Measurements from ENCODE around the gene MLLT3. TPM values are rescaled to one million over a fixed set of nuclear protein-coding genes. Genes with fewer than 3 reads are reported as not detected.

The MLLT3 gene
- total RNA-seq, 1 donor from 2014 or later = 39.1 TPM

DNA sequence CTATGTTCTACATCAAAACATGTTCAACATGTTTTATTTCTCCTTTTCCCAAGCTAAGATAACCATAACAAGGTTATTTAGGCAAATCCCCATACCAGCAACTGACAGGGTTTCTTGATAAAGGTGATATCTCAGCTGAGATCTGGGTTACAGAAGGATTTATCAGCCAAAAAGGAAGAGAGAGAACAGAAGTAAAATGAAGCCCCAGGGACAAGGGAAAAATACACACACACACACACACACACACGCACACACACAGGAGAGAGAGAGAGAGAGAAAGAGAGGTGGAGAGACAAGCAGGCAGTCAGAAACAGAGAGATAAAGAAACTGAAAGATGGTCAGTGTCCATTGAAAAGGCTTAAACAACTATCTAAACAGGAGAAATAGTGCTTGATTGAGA lies 19.7 kb upstream of the MLLT3 start:
- Mint-ChIP-seq H3K9me3 (no peaks in the 10 kb centered on the region), H3K36me3 (no peaks in the 10 kb centered on the region), H3K27me3 (ENCODE audit: insufficient read depth, low read depth) (peaks cover 3% of the 10 kb centered on the region), H3K27ac (no peak overlapping the region), H3K4me1 (peaks cover 16% of the 10 kb centered on the region), H3K4me3 (no peak overlapping the region)
- Histone ChIP-seq H4K20me1 (ENCODE audit: low read depth) (no peaks in the 10 kb centered on the region), H3K9ac (no peak overlapping the region), H3K36me3 (no peaks in the 10 kb centered on the region), H3K79me2 (ENCODE audit: low read depth) (no peaks in the 10 kb centered on the region), H3K27ac (no peak overlapping the region), H3F3A (ENCODE audit: low read depth) (peaks cover 8% of the 10 kb centered on the region), H3K27me3 (no peaks in the 10 kb centered on the region), H3K9me3 (ENCODE audit: low read depth) (no peaks in the 10 kb centered on the region), H3K4me2 (no peak overlapping the region), H2AFZ (replicated peaks) (no peak overlapping the region), H3K4me1 (peaks cover 21% of the 10 kb centered on the region), H3K4me3 (no peak overlapping the region)
- no peak for TF ChIP-seq EZH2 (IDR thresholded peaks at IDR 0.05)
- no peak for DNase-seq (ENCODE audit: low spot score)

DNA sequence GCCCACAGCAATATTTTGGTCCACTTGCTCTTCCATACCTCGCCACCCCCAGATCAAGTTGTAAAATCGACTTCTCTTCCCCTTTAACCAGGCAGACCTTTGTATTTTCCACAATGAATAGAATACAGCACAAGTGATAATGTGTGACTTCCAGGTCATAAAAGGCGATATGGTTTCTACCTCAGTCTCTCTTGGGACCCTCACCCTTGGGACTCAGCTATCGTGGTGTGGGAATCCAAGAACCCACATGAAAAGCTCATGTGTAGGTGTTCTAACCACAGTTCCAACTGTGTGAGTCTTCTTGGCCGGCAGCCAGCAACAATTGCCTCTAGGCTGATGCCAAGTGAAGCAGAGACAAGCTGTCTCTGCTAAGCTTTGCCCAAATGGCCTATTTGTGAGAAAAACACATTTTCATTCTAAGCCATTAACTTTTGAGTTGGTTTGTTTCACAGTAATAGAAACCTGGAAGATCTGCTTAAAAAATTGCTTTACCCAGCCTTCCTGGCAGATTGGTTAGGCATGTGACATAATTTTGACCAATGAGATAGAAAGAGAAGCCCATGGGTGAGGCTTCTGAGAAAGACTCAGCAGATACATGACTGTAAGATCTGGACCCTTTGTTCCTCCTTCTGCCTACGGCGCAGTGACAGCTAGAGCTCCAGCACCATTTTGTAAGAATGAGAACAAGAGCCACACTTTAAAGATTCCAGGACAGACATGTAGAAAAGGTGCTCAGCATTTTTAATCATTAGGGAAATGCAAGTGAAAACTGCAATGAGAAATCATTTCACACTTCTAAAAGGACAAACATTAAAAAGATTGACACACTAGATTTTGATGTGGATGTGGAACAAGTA lies 18.3 kb upstream of the MLLT3 start:
- no peak overlapping the region for H3K4me2 ChIP-seq
- no peaks in the 10 kb centered on the region for H3K9me3 ChIP-seq (ENCODE audit: low read depth)
- no peaks in the 10 kb centered on the region for H4K20me1 ChIP-seq (ENCODE audit: low read depth)
- H3K4me3 ChIP-seq = no peak overlapping the region
- H3K9ac ChIP-seq = no peak overlapping the region
- Mint-ChIP-seq H3K4me3 (no peak overlapping the region), H3K27me3 (ENCODE audit: insufficient read depth, low read depth) (peaks cover under 1% of the 10 kb centered on the region), H3K4me1 (peaks cover 21% of the 10 kb centered on the region), H3K27ac (no peak overlapping the region), H3K36me3 (no peaks in the 10 kb centered on the region), H3K9me3 (no peaks in the 10 kb centered on the region)
- no peaks in the 10 kb centered on the region for H3K27me3 ChIP-seq
- no peaks in the 10 kb centered on the region for H3K79me2 ChIP-seq (ENCODE audit: low read depth)
- TF ChIP-seq, protein P1, sequence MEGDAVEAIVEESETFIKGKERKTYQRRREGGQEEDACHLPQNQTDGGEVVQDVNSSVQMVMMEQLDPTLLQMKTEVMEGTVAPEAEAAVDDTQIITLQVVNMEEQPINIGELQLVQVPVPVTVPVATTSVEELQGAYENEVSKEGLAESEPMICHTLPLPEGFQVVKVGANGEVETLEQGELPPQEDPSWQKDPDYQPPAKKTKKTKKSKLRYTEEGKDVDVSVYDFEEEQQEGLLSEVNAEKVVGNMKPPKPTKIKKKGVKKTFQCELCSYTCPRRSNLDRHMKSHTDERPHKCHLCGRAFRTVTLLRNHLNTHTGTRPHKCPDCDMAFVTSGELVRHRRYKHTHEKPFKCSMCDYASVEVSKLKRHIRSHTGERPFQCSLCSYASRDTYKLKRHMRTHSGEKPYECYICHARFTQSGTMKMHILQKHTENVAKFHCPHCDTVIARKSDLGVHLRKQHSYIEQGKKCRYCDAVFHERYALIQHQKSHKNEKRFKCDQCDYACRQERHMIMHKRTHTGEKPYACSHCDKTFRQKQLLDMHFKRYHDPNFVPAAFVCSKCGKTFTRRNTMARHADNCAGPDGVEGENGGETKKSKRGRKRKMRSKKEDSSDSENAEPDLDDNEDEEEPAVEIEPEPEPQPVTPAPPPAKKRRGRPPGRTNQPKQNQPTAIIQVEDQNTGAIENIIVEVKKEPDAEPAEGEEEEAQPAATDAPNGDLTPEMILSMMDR (IDR thresholded peaks at IDR 0.05) = no peak
- TF ChIP-seq EZH2phosphoT487 (IDR thresholded peaks at IDR 0.05) (no peak), EZH2 (IDR thresholded peaks at IDR 0.05) (no peak)
- H3K27ac ChIP-seq = no peak overlapping the region
- no peak for DNase-seq (ENCODE audit: low spot score)
- peaks cover 12% of the 10 kb centered on the region for H3K4me1 ChIP-seq
- peaks cover 8% of the 10 kb centered on the region for H3F3A ChIP-seq (ENCODE audit: low read depth)
- H2AFZ ChIP-seq (replicated peaks) = no peak overlapping the region
- no peaks in the 10 kb centered on the region for H3K36me3 ChIP-seq

DNA sequence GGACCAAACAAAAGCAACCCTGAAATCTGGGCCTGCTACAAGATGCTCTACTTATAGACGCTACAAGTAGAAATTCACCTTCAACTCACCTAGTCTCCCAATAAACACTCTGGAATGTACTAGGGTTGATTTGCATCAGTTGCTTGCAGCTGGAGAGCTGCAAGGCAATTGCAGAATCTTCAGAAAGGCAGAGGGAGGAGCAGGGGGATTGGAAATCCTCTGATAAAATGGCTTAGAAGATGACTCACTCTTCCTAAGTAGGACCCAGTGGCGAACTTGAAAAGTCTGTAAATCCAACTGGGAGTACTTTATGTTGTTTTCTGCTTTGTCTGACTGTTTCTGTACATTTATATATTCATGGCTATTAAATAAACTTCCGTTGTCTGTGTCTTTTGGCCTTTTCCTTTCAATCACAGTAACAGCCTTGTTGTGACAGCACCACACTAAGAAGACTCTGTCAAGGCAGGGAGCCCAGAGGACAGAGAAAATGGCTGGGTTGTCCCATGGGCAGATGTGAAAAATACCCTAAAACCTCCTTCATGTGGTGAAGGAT lies 14.7 kb upstream of the MLLT3 start:
- no peaks in the 10 kb centered on the region for H3K9me3 Mint-ChIP-seq
- H3K9me3 ChIP-seq (ENCODE audit: low read depth) = no peaks in the 10 kb centered on the region
- no peak overlapping the region for H3K4me3 Mint-ChIP-seq
- H3F3A ChIP-seq (ENCODE audit: low read depth) = peaks cover 8% of the 10 kb centered on the region
- H3K4me1 ChIP-seq = peaks cover 5% of the 10 kb centered on the region
- no peaks in the 10 kb centered on the region for H3K36me3 Mint-ChIP-seq
- TF ChIP-seq EZH2 (IDR thresholded peaks at IDR 0.05) = no peak
- no peak overlapping the region for H3K4me3 ChIP-seq
- H3K36me3 ChIP-seq = no peaks in the 10 kb centered on the region
- H3K27ac Mint-ChIP-seq = peak overlapping the region; percentile 9
- H3K27me3 ChIP-seq = no peaks in the 10 kb centered on the region
- H3K4me2 ChIP-seq = no peak overlapping the region
- H4K20me1 ChIP-seq (ENCODE audit: low read depth) = no peaks in the 10 kb centered on the region
- no peak overlapping the region for H3K9ac ChIP-seq
- peaks cover 21% of the 10 kb centered on the region for H3K4me1 Mint-ChIP-seq
- no peak overlapping the region for H2AFZ ChIP-seq (replicated peaks)
- no peak overlapping the region for H3K27ac ChIP-seq
- no peaks in the 10 kb centered on the region for H3K27me3 Mint-ChIP-seq (ENCODE audit: insufficient read depth, low read depth)
- DNase-seq (ENCODE audit: low spot score) = no peak
- H3K79me2 ChIP-seq (ENCODE audit: low read depth) = no peaks in the 10 kb centered on the region

DNA sequence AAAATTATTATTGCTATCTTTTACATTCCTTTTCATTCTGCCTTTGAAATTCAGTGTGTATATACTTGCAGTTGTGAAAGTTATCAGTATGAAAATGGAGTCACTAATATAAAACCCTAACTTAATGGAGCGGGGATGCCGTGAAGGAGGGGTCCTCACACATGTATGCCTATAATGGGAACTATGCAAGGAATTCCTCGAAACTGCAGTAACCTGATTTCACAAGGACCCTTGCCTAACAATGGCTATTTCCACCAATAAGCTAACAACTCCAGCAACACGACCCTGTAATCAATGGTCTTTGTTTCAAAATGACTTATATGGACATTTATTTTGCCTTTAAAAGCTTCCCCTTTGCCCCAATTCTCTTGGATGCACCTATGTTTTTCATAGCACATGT lies 12.6 kb upstream of the MLLT3 start:
- Mint-ChIP-seq H3K9me3 (no peaks in the 10 kb centered on the region), H3K27ac (no peak overlapping the region)
- no peak for DNase-seq (ENCODE audit: low spot score)

More for the DNA sequence above, 12.6 kb upstream of the MLLT3 start:
- Mint-ChIP-seq H3K4me1 (peaks cover 14% of the 10 kb centered on the region), H3K4me3 (no peak overlapping the region), H3K27me3 (ENCODE audit: insufficient read depth, low read depth) (no peaks in the 10 kb centered on the region), H3K36me3 (no peaks in the 10 kb centered on the region)
- Histone ChIP-seq H3K27me3 (no peaks in the 10 kb centered on the region), H3K36me3 (no peaks in the 10 kb centered on the region), H3K27ac (no peak overlapping the region), H3K4me3 (no peak overlapping the region), H3K79me2 (ENCODE audit: low read depth) (no peaks in the 10 kb centered on the region), H3K4me1 (peaks cover 5% of the 10 kb centered on the region), H3F3A (ENCODE audit: low read depth) (peaks cover 8% of the 10 kb centered on the region), H3K4me2 (no peak overlapping the region), H3K9ac (no peak overlapping the region), H4K20me1 (ENCODE audit: low read depth) (no peaks in the 10 kb centered on the region), H2AFZ (replicated peaks) (no peak overlapping the region), H3K9me3 (ENCODE audit: low read depth) (no peaks in the 10 kb centered on the region)
- TF ChIP-seq EZH2 (IDR thresholded peaks at IDR 0.05) = no peak
- no peak for TF ChIP-seq EZH2phosphoT487 (IDR thresholded peaks at IDR 0.05)
- TF ChIP-seq, protein P1 (IDR thresholded peaks at IDR 0.05) = no peak
